Raji (cell line): ENCODE results near the gene PTHLH.

Experiments
- POLR2A ChIP-seq: IDR thresholded peaks from 2 replicates; pipeline ENCODE4 v1.6.1; 2011; ENCODE audit warnings: low read depth, low read length, control low read depth; ENCODE audit not compliant: insufficient read depth

Gene PTHLH

GRCh38 chr12:27982385-27982784 lies 9.9 kb upstream of the PTHLH start:
- no peak for TF ChIP-seq POLR2A

- TF ChIP-seq POLR2A = no peak
Measured at GRCh38 chr12:27981874-27982273, 9.3 kb upstream of the PTHLH start.

- no peak for TF ChIP-seq POLR2A
Measured at GRCh38 chr12:27979145-27979544, 6.6 kb upstream of the PTHLH start.

GRCh38 chr12:27975222-27976136 lies 2.9 kb upstream of the PTHLH start:
- no peak for TF ChIP-seq POLR2A

- TF ChIP-seq POLR2A = no peak
Measured at GRCh38 chr12:27974735-27975221, 2.2 kb upstream of the PTHLH start.

GRCh38 chr12:27973487-27973890 lies 956 bp upstream of the PTHLH start:
- TF ChIP-seq POLR2A = no peak

- no peak for TF ChIP-seq POLR2A
Measured at GRCh38 chr12:27971606-27972005, 927 bp downstream of the PTHLH start.

- TF ChIP-seq POLR2A = no peak
Measured at GRCh38 chr12:27971121-27971489, 1.4 kb downstream of the PTHLH start.

- TF ChIP-seq POLR2A = no peak
Measured at GRCh38 chr12:27970401-27971120, 2.0 kb downstream of the PTHLH start.

GRCh38 chr12:27969624-27970400 lies 2.7 kb downstream of the PTHLH start:
- no peak for TF ChIP-seq POLR2A

GRCh38 chr12:27968972-27969623 lies 3.4 kb downstream of the PTHLH start:
- no peak for TF ChIP-seq POLR2A

GRCh38 chr12:27967551-27968054 lies 4.9 kb downstream of the PTHLH start:
- no peak for TF ChIP-seq POLR2A

- TF ChIP-seq POLR2A = no peak
Measured at GRCh38 chr12:27966870-27967269, 5.7 kb downstream of the PTHLH start.

- TF ChIP-seq POLR2A = no peak
Measured at GRCh38 chr12:27965966-27966365, 6.6 kb downstream of the PTHLH start.

GRCh38 chr12:27965411-27965810 lies 7.1 kb downstream of the PTHLH start:
- no peak for TF ChIP-seq POLR2A
